OCI-LY3 (cell line): ENCODE measurements around the gene PLEKHH2.

ENCODE experiments used
- H2AFZ ChIP-seq: fragments of 200-600, 300-600 bp; shearing (Covaris generic); 2 replicates; pipeline ENCODE4 v1.6.0; 2014; ENCODE audit warnings: antibody characterized with exemption, low read depth, low read length
- H3K27ac ChIP-seq: fragments of 200-600, 300-600 bp; sonication (generic); 2 replicates; pipeline ENCODE4 v1.5.1; 2014; ENCODE audit warnings: mild to moderate bottlenecking, low read length, moderate library complexity, mixed read lengths
- H3K27me3 ChIP-seq: fragments of 200-600, 300-600 bp; sonication (generic); 2 replicates; pipeline ENCODE4 v1.6.1; 2014; ENCODE audit warnings: low read depth, low read length, mixed read lengths
- H3K36me3 ChIP-seq: fragments of 200-600, 300-600 bp; sonication (generic); replicated peaks from 2 replicates; pipeline ENCODE3; 2014; ENCODE audit warnings: low read depth, low read length, mixed read lengths
- H3K4me1 ChIP-seq: fragments of 300-600, 200-600 bp; sonication (generic); 2 replicates; pipeline ENCODE4 v1.6.1; 2014; ENCODE audit warnings: low read length, mixed read lengths
- H3K4me2 ChIP-seq: fragments of 200-600, 300-600 bp; sonication (generic); 2 replicates; pipeline ENCODE4 v1.6.1; 2014; ENCODE audit warnings: low read length, mixed read lengths
- H3K4me3 ChIP-seq: fragments of 300-600, 200-600 bp; sonication (generic); 2 replicates; pipeline ENCODE4 v1.5.1; 2014; ENCODE audit warnings: antibody characterized with exemption, mild to moderate bottlenecking, low read length, moderate library complexity
- H3K79me2 ChIP-seq: fragments of 300-600, 200-600 bp; shearing (Covaris generic); 2 replicates; pipeline ENCODE4 v1.6.1; 2014; ENCODE audit warnings: mild to moderate bottlenecking, low read length, mixed read lengths
- H3K9ac ChIP-seq: fragments of 300-600, 200-600 bp; shearing (Covaris generic); 2 replicates; pipeline ENCODE4 v1.6.0; 2014; ENCODE audit warnings: mild to moderate bottlenecking, low read length, moderate library complexity
- H3K9me3 ChIP-seq: fragments of 200-600, 300-600 bp; shearing (Covaris generic); 2 replicates; pipeline ENCODE4 v1.6.1; 2014; ENCODE audit warnings: low read length, mixed read lengths; ENCODE audit not compliant: insufficient read depth
- H4K20me1 ChIP-seq: fragments of 200-600, 300-600 bp; sonication (generic); 2 replicates; pipeline ENCODE4 v1.6.1; 2016; ENCODE audit warnings: low read length, mixed read lengths; ENCODE audit not compliant: insufficient read depth
- CTCF ChIP-seq: fragments of 200-600, 300-600 bp; sonication (generic); IDR thresholded peaks from 2 replicates; pipeline ENCODE4 v1.5.1; 2014; ENCODE audit warnings: antibody characterized with exemption, low read length, low read depth
- EZH2phosphoT487 ChIP-seq: fragments of 200-600 bp; shearing (Covaris generic); IDR thresholded peaks from 2 replicates; pipeline ENCODE4 v1.6.1; 2018; ENCODE audit warnings: antibody characterized with exemption, mixed run types, low read depth

The PLEKHH2 gene

GRCh38 chr2:43701111-43701510 lies 64.1 kb downstream of the PLEKHH2 start:
- Histone ChIP-seq H3K9ac (no peak overlapping the region), H3K4me1 (no peaks in the 10 kb centered on the region), H2AFZ (no peak overlapping the region), H3K9me3 (no peaks in the 10 kb centered on the region), H3K27ac (no peak overlapping the region), H3K4me2 (no peak overlapping the region), H3K79me2 (no peaks in the 10 kb centered on the region), H4K20me1 (no peaks in the 10 kb centered on the region), H3K36me3 (no peaks in the 10 kb centered on the region), H3K4me3 (no peak overlapping the region), H3K27me3 (0 out of 2 replicates have a peak, but pooled peaks cover 4% of the 10 kb centered on the region)
- no peak for TF ChIP-seq CTCF
- TF ChIP-seq EZH2phosphoT487, result no peak

- Histone ChIP-seq H3K79me2 (no peaks in the 10 kb centered on the region), H4K20me1 (no peaks in the 10 kb centered on the region), H3K9ac (no peak overlapping the region), H2AFZ (no peak overlapping the region), H3K36me3 (no peaks in the 10 kb centered on the region), H3K4me3 (no peak overlapping the region), H3K27ac (no peak overlapping the region), H3K4me2 (no peak overlapping the region), H3K4me1 (no peaks in the 10 kb centered on the region), H3K27me3 (peaks cover 15% of the 10 kb centered on the region; the same call in 1 of the 2 replicates), H3K9me3 (no peaks in the 10 kb centered on the region)
- TF ChIP-seq EZH2phosphoT487 (no peak), CTCF (no peak)
Observed at GRCh38 chr2:43707255-43708015, 70.4 kb downstream of the PLEKHH2 start.

- no peaks in the 10 kb centered on the region for H3K36me3 ChIP-seq
- no peak overlapping the region for H2AFZ ChIP-seq
- no peaks in the 10 kb centered on the region for H4K20me1 ChIP-seq
- TF ChIP-seq EZH2phosphoT487 (no peak), CTCF (no peak)
- no peaks in the 10 kb centered on the region for H3K9me3 ChIP-seq
- no peak overlapping the region for H3K4me3 ChIP-seq
- no peak overlapping the region for H3K27ac ChIP-seq
- no peak overlapping the region for H3K9ac ChIP-seq
- no peak overlapping the region for H3K4me2 ChIP-seq
- peaks cover 15% of the 10 kb centered on the region; the same call in 1 of the 2 replicates for H3K27me3 ChIP-seq
- no peaks in the 10 kb centered on the region for H3K79me2 ChIP-seq
- no peaks in the 10 kb centered on the region for H3K4me1 ChIP-seq
Observed at GRCh38 chr2:43708178-43708577, 71.1 kb downstream of the PLEKHH2 start.

- H3K27ac ChIP-seq, result no peak overlapping the region
- H3K9me3 ChIP-seq, result no peaks in the 10 kb centered on the region
- H3K9ac ChIP-seq, result no peak overlapping the region
- no peaks in the 10 kb centered on the region for H4K20me1 ChIP-seq
- H3K79me2 ChIP-seq, result no peaks in the 10 kb centered on the region
- peaks cover 15% of the 10 kb centered on the region; the same call in 1 of the 2 replicates for H3K27me3 ChIP-seq
- H2AFZ ChIP-seq, result no peak overlapping the region
- no peaks in the 10 kb centered on the region for H3K4me1 ChIP-seq
- no peak for TF ChIP-seq EZH2phosphoT487
- TF ChIP-seq CTCF, result no peak
- H3K4me3 ChIP-seq, result no peak overlapping the region
- no peaks in the 10 kb centered on the region for H3K36me3 ChIP-seq
- H3K4me2 ChIP-seq, result no peak overlapping the region
Observed at GRCh38 chr2:43708891-43709290, 71.8 kb downstream of the PLEKHH2 start.
